ENCODE data around the gene GALNTL6.
"Not testable (repeated sequence)": the region's sequence is repeated elsewhere in the genome, so short reads cannot be mapped to it uniquely, and the experiment has no call there.

Gene GALNTL6

DNA sequence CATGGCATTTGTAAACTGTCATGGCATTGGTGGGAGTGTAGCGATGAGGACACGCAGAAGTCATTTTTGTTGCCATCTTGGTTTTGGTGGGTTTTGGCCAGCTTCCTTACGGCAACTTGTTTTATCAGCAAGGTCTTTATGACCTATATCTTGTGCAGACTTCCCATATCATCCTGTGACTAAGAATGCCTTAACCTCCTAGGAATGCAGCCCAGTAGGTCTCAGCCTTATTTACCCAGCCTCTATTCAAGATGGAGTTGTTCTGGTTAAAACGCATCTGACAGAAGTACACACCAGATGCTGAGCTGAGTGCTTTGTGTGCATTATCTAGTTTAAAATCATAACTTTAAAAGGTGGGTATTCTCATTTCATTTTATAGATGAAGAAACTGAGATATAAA, 1086.7 kb downstream of the GALNTL6 start:
- no peak overlapping the region for H3K4me3 ChIP-seq (ENCODE audit: control insufficient read depth, low read depth, low read length)
- TF ChIP-seq, protein P1, sequence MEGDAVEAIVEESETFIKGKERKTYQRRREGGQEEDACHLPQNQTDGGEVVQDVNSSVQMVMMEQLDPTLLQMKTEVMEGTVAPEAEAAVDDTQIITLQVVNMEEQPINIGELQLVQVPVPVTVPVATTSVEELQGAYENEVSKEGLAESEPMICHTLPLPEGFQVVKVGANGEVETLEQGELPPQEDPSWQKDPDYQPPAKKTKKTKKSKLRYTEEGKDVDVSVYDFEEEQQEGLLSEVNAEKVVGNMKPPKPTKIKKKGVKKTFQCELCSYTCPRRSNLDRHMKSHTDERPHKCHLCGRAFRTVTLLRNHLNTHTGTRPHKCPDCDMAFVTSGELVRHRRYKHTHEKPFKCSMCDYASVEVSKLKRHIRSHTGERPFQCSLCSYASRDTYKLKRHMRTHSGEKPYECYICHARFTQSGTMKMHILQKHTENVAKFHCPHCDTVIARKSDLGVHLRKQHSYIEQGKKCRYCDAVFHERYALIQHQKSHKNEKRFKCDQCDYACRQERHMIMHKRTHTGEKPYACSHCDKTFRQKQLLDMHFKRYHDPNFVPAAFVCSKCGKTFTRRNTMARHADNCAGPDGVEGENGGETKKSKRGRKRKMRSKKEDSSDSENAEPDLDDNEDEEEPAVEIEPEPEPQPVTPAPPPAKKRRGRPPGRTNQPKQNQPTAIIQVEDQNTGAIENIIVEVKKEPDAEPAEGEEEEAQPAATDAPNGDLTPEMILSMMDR (IDR thresholded peaks at IDR 0.05; ENCODE audit: control insufficient read depth, insufficient read depth, low read depth, low read length, missing control alignments) = no peak
- no peak for DNase-seq (ENCODE audit: low read depth)

DNA sequence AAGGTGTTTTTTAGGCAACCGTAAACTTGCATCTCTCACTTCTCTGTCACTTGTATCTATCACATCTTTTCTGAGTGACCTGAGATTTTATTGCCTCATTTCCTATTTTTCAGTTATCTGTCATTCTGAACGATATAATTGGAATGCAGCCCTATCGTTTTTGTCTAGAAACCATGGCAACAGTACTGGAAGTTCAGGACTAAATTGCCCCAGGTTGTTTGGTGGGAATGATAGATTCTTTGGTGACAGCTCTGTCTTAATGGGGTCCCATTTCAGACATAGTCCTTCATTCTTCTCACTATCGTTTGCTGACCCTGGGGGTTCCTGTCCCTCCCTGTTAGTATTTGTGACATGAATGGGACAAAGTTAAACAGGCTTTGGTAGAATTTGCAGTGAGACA, 1087.7 kb downstream of the GALNTL6 start:
- TF ChIP-seq, protein P1 (IDR thresholded peaks at IDR 0.05; ENCODE audit: control insufficient read depth, insufficient read depth, low read depth, low read length, missing control alignments) = no peak
- DNase-seq (ENCODE audit: low read depth) = no peak
- H3K4me3 ChIP-seq (ENCODE audit: control insufficient read depth, low read depth, low read length) = no peak overlapping the region

DNA sequence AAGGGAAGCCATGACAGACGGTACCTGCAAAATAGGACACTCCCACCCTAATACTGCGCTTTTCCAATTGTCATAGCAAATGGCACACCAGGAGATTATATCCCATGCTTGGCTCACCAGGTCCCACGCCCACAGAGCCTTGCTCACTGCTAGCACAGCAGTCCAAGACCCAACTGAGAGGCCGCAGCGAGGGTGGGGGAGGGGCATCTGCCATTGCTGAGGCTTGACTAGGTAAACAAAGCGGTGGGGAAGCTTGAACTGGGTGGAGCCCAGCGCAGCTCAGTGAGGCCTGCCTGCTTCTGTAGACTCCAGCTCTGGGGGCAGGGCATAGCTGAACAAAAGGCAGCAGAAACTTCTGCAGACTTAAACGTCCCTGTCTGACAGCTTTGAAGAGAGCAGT, 1099.3 kb downstream of the GALNTL6 start:
- not testable (repeated sequence) for DNase-seq (ENCODE audit: low read depth); H3K4me3 ChIP-seq (ENCODE audit: control insufficient read depth, low read depth, low read length)

DNA sequence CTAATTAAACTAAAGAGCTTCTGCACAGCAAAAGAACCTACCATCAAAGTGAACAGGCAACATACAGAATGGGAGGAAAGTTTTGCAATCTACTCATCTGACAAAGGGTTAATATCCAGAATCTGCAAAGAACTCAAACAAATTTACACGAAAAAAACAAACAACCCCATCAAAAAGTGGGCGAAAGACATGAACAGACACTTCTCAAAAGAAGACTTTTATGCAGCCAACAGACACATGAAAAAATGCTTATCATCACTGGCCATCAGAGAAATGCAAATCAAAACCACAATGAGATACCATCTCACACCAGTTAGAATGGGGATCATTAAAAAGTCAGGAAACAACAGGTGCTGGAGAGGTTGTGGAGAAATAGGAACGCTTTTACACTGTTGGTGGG, 1104.2 kb downstream of the GALNTL6 start:
- H3K4me3 ChIP-seq (ENCODE audit: control insufficient read depth, low read depth, low read length); DNase-seq (ENCODE audit: low read depth): not testable (repeated sequence)

DNA sequence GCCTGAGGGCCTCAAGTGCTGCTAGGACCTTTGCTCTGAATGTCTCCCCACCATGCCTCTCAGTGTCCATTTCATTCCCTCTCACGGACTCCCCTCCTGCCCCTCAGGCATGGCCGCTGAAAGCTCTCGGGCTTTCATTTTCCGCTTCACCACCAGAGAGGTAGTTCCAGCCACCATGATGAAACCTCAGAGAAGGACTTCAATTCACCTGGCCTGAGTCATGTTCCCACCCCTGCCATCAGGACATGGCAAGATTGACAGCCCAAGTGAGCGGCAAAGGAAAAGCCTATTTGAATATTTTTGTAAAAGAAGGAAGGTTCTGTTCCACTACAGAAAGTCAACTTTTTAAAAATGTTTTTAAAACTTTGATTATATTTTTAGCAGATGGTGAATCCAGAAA, 1106.1 kb downstream of the GALNTL6 start:
- no peak for DNase-seq (ENCODE audit: low read depth)
- TF ChIP-seq, protein P1 (IDR thresholded peaks at IDR 0.05; ENCODE audit: control insufficient read depth, insufficient read depth, low read depth, low read length, missing control alignments) = no peak
- H3K4me3 ChIP-seq (ENCODE audit: control insufficient read depth, low read depth, low read length) = no peak overlapping the region

DNA sequence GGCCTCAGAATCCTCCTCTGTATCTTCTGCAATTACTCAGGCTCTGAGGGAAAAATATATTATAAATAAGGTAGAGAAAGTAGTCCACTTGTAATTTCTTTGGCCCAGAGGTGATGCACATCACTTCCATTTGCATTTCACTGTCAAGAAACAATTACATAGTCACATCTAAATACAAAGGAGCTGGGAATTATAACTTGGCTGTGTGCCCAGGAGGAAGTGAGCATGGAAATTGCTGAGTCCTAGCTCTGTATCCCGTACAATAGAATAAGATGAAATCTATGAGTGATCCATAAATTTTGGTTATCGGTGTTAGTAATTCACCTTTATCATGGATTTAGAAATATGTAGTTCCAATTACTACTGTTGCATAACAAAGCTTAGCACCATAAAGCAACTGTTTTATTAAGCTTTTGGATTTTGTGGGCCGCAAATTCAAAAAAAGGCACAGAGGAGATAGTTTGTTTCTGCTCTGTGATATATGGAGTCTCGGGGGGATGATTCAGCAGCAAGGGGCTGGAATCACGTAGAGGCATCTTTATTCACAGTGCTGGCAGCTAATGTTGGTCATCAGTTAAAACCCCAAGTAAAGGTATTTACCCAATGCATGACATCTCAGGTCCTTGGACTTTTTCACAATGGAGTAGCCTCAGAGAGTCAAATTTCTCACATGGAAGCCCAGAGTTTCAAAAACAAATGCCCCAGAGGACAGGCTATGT, 1114.1 kb downstream of the GALNTL6 start:
- H3K4me3 ChIP-seq (ENCODE audit: control insufficient read depth, low read depth, low read length) = no peak overlapping the region
- TF ChIP-seq, protein P1 (IDR thresholded peaks at IDR 0.05; ENCODE audit: control insufficient read depth, insufficient read depth, low read depth, low read length, missing control alignments) = no peak
- no peak for DNase-seq (ENCODE audit: low read depth)

DNA sequence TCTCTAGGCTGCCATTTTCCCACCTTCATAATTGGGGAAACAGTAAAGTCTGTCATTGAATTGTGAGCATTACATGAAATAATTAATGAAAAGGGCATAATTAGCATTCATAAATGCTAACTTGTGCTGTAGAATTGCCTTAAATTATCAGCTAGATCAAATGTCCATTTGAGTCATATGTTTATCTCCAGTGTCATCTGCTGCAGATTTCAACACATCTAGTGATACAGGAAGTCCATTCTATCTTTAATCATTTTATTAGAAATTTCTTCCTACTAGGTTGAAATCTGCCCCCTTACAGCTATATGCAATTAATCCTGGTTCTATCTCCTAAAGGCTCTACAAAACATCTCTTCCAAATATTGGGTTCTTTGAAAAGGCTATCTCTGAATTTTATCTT, 1115.1 kb downstream of the GALNTL6 start:
- no peak for DNase-seq (ENCODE audit: low read depth)
- TF ChIP-seq, protein P1 (IDR thresholded peaks at IDR 0.05; ENCODE audit: control insufficient read depth, insufficient read depth, low read depth, low read length, missing control alignments) = no peak
- H3K4me3 ChIP-seq (ENCODE audit: control insufficient read depth, low read depth, low read length) = no peak overlapping the region
